Panc1 (cell line): Measurements from ENCODE around the gene MCM5. TPM values are rescaled to one million over a fixed set of nuclear protein-coding genes. Genes with fewer than 3 reads are reported as not detected.

Source experiments
- ATAC-seq: fragments of 200-7000 bp; cut with Tn5 transposase; 2 replicates; pipeline ENCODE4 v1.9.1; 2020; ENCODE audit warnings: mild to moderate bottlenecking, moderate library complexity
- BruUV-seq: library from RNA; stranded (reverse); fragments of 400-500 nt; replicated peaks from 2 replicates; lab custom pipeline; 2021; lab: Mats Ljungman, UMichigan
- CTCF ChIA-PET: fragments of 300-600 bp; sonication (Branson Sonifier 250); formaldehyde crosslinking; loops from one replicate; lab custom pipeline; 2022; ENCODE audit warnings: antibody characterized with exemption; lab: Charles Lee
- POLR2A ChIA-PET: fragments of 300-600 bp; sonication (Branson Sonifier 250); formaldehyde crosslinking; loops from one replicate; lab custom pipeline; 2022; ENCODE audit warnings: antibody characterized with exemption; lab: Charles Lee
- DNase-seq: peaks from one replicate; pipeline ENCODE4 v3.0.0-alpha.2; 2010; ENCODE audit warnings: low read depth, low spot score
- H3K27ac ChIP-seq: 2 replicates; pipeline ENCODE4 v1.5.1; 2011; ENCODE audit warnings: mild to moderate bottlenecking, low read length, inconsistent platforms
- H3K27me3 ChIP-seq: fragments of 200-500 bp; sonication (Bioruptor generic); 2 replicates; pipeline ENCODE4 v1.6.0; 2014; ENCODE audit warnings: low read length, inconsistent platforms; ENCODE audit not compliant: control insufficient read depth, insufficient read depth
- H3K36me3 ChIP-seq: fragments of 200-500 bp; sonication (Bioruptor generic); 2 replicates; pipeline ENCODE4 v1.5.1; 2014; ENCODE audit warnings: inconsistent platforms, mild to moderate bottlenecking, low read length, moderate library complexity; ENCODE audit not compliant: control insufficient read depth, insufficient read depth
- H3K4me1 ChIP-seq: 2 replicates; pipeline ENCODE4 v1.5.1; 2011; ENCODE audit warnings: inconsistent platforms, mild to moderate bottlenecking, low read length, moderate library complexity; ENCODE audit not compliant: control insufficient read depth, insufficient read depth
- H3K4me3 ChIP-seq, 2 experiments: 2 replicates each; pipeline ENCODE4 v1.5.1; 2011 to 2012; ENCODE audit warnings: low read depth in 2 of 2, low read length in 2 of 2, mild to moderate bottlenecking in 2 of 2, inconsistent platforms in 1 of 2, moderate library complexity in 1 of 2
- H3K9me3 ChIP-seq: fragments of 200-500 bp; sonication (Bioruptor generic); 2 replicates; pipeline ENCODE4 v1.5.1; 2014; ENCODE audit warnings: low read depth, mild to moderate bottlenecking, inconsistent platforms, low read length, moderate library complexity; ENCODE audit not compliant: control insufficient read depth, insufficient read depth
- POLR2AphosphoS5 ChIP-seq: IDR thresholded peaks from 2 replicates; pipeline ENCODE4 v1.6.1; 2012; ENCODE audit warnings: mild to moderate bottlenecking, low read depth, low read length, moderate library complexity
- REST ChIP-seq, 2 experiments: IDR thresholded peaks; 2 replicates each; pipeline ENCODE4 v1.6.1; 2011 to 2012; ENCODE audit warnings: low read depth in 2 of 2, control low read depth in 1 of 2, low read length in 1 of 2, mild to moderate bottlenecking in 1 of 2, moderate library complexity in 1 of 2; ENCODE audit not compliant: insufficient read depth in 1 of 2
- SIN3A ChIP-seq: IDR thresholded peaks from 2 replicates; pipeline ENCODE4 v1.6.1; 2012; ENCODE audit warnings: low read depth, mild to moderate bottlenecking, low read length, moderate library complexity, borderline replicate concordance; ENCODE audit not compliant: insufficient read depth
- TCF7L2 ChIP-seq: IDR thresholded peaks from 2 replicates; pipeline ENCODE4 v1.6.1; 2011; ENCODE audit warnings: mild to moderate bottlenecking, low read depth, low read length, inconsistent platforms
- in situ Hi-C: cut with HindIII; loops from 2 replicates; pipeline ENCODE4 v1.10.0; 2016; ENCODE audit warnings: low sequenced_read_pairs, low pct_unique_long_range_greater_than_20kb
- intact Hi-C: fragments of 100-400 bp; cut with micrococcal nuclease; formaldehyde crosslinking; loops from one replicate; pipeline ENCODE4 v1.10.0; 2022; ENCODE audit not compliant: unreplicated experiment
- total RNA-seq: library from RNA; stranded (reverse); gene quantifications from one replicate; pipeline ENCODE4 v1.2.1, GENCODE V29; 2021; ENCODE audit not compliant: unreplicated experiment
- TF ChIP-seq, protein P1 (sequence below): fragments of 450-650 bp; IDR thresholded peaks from 2 replicates; pipeline ENCODE4 v1.5.1; 2017; ENCODE audit warnings: mild to moderate bottlenecking

The MCM5 gene
- total RNA-seq, 1 experiment from 2014 or later, result 122 TPM

DNA sequence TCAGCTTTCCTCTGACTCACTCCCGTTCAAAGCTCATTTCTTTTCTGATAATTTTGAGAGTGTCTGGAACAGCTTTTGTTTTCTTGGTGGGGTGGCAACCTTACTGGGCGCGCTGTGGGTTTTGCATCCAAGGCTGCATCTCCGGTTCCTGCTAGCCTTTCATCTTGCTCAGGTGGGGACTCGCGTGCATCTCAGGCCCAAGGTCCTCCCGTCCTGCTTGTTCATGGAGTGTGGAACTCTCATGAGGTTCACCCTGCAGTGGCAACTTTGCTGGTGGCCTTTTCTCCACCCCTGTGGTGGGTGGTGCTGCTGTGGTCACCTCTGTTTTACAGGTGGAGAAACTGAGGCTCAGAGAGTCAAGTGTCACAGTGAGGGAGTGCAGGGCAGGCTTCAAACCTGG, 25.6 kb downstream of the MCM5 start:
- BruUV-seq, result no TSS peak
- H3K27ac ChIP-seq, result peak overlapping the region; percentile 63; the same call in 1 of the 2 replicates

DNA sequence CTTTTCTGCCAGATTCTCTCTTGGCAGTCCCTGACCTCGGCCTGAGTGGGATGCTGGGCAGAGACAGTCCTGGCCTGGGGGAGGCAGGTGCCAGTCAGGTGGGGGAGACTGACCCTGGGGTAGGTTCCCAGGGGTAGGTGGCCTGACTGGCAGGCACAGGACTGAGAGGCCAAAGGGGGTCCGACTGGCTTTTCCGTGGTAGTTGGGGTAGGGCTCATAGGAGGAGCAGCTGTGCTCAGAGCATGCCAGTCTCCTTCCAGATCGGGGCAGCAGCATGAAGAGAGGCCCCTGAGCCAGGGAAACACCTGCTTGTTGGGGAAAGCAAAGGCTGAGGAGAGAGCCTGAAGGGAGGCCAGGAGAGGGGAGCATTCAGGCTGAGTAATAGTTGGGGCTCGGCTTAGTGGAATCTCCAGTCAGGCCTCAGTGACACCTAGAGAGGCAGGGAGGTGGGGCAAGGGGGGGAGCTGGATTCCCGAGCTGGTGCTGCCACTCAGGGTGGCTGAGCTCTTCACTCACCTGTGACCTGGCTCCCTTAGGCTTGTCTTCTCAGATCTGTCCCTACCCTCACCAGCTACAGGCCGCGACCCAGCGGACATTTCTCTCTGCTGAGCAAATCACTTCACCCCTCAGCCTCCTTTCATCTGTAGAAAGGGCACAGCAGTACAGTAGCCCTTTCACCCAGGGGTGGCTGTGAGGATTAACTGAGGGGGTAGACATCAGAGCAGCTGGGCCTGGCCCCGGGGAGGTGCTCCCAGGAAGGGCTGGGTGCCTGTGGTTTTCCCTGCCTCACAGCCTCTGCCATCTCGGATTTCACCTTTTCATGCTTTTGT, 26.2 kb downstream of the MCM5 start:
- no peaks in the 10 kb centered on the region for H3K9me3 ChIP-seq
- H3K27ac ChIP-seq, result peak overlapping the region; percentile 63
- intact Hi-C loops (no loop called here), in situ Hi-C loops (no loop called here)
- ATAC-seq, result no peak
- no TSS peak for BruUV-seq
- H3K36me3 ChIP-seq, result no peaks in the 10 kb centered on the region
- peaks cover 14% of the 10 kb centered on the region for H3K4me1 ChIP-seq
- ChIA-PET CTCF (interaction anchor here (0.5 kb wide), 1 partner anchor 154 kb away, joined by 11 read pairs; no protein-coding TSS in a partner anchor), POLR2A (no interaction called here)
- DNase-seq, result no peak
- no peak for TF ChIP-seq SIN3A
- no peak for TF ChIP-seq TCF7L2
- TF ChIP-seq, protein P1, sequence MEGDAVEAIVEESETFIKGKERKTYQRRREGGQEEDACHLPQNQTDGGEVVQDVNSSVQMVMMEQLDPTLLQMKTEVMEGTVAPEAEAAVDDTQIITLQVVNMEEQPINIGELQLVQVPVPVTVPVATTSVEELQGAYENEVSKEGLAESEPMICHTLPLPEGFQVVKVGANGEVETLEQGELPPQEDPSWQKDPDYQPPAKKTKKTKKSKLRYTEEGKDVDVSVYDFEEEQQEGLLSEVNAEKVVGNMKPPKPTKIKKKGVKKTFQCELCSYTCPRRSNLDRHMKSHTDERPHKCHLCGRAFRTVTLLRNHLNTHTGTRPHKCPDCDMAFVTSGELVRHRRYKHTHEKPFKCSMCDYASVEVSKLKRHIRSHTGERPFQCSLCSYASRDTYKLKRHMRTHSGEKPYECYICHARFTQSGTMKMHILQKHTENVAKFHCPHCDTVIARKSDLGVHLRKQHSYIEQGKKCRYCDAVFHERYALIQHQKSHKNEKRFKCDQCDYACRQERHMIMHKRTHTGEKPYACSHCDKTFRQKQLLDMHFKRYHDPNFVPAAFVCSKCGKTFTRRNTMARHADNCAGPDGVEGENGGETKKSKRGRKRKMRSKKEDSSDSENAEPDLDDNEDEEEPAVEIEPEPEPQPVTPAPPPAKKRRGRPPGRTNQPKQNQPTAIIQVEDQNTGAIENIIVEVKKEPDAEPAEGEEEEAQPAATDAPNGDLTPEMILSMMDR, result no peak
- no peak for TF ChIP-seq POLR2AphosphoS5
- TF ChIP-seq REST (IDR thresholded peaks at IDR 0.05; ENCODE audit: insufficient read depth in 1 of 2, low read depth in 2 of 2, low read length in 1 of 2), result no peak
- H3K4me3 ChIP-seq, result no peak overlapping the region
- no peaks in the 10 kb centered on the region for H3K27me3 ChIP-seq

More for the DNA sequence above, 25.6 kb downstream of the MCM5 start:
- ChIA-PET POLR2A (no interaction called here), CTCF (no interaction called here)
- TF ChIP-seq SIN3A (no peak), TCF7L2 (no peak), REST (IDR thresholded peaks at IDR 0.05; ENCODE audit: insufficient read depth in 1 of 2, low read depth in 2 of 2, low read length in 1 of 2) (no peak), POLR2AphosphoS5 (no peak)
- TF ChIP-seq, protein P1, result no peak
- in situ Hi-C loops, result no loop called here
- DNase-seq (no peak), ATAC-seq (no peak)
- intact Hi-C loops, result no loop called here
- Histone ChIP-seq H3K9me3 (no peaks in the 10 kb centered on the region), H3K27me3 (no peaks in the 10 kb centered on the region), H3K36me3 (no peaks in the 10 kb centered on the region), H3K4me3 (no peak overlapping the region), H3K4me1 (peaks cover 11% of the 10 kb centered on the region)
